ENCODE results near the gene STX18. TPM values are rescaled to one million over a fixed set of nuclear protein-coding genes. Genes with fewer than 3 reads are reported as not detected.
A peak's percentile ranks its signal among the peaks of the same experiment; 100 is the strongest.

The STX18 gene
- total and polyA plus RNA-seq, 11 donors = 10.1 to 26.1 (median 18.0) TPM

DNA sequence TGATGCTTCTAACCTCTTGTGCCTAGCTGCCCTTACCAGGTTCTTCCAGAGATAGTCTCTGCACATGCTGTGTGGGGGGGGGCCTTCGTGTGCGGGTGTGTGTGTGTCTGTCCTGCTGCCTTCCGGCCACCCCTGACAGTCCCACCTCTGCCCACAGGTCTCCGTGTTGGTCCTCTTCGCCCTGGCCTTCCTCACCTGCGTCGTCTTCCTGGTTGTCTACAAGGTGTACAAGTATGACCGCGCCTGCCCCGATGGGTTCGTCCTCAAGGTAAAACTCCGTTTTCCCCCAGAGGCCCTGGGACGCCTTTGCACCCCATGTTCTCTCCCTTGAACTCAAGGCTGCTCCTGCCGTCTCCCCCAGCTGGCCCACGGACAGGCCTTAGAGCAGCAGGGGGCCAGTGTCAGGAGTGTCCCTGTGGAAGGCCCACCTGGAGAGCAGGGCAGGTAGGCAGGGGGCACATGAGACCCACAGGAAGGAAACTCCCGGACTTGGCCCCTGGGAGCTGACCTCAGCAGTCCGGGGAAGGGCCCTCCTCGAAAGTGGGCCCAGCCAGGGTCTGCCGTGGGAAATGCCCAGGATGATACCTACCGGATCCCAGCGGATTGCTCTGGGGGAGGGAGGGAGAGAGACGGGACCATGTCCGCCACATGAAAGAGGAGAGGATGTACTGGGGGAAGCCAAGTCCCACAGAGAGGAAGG is 132.3 kb downstream of the STX18 start:
- Histone ChIP-seq H3K27me3 (peaks cover 0 to 22% (median 0%) of the 10 kb centered on the region in 9 donors), H3K4me1 (no peaks in the 10 kb centered on the region), H3K36me3 (no peaks in the 10 kb centered on the region), H3K4me3 (no peak overlapping the region), H3K9me3 (no peaks in the 10 kb centered on the region), H3K27ac (no peak overlapping the region)
- intact Hi-C loops (cut with DNase I) = no loop called here
- WGBS, 4 donors = 84 to 87% (median 85%) methylated on average over 23 of the region's 23 CpGs
- ATAC-seq (no peak), DNase-seq (peak in 2 of 5 donors; percentile 17 to 33)
- TF ChIP-seq POLR2A (IDR thresholded peaks at IDR 0.05) (no peak), CTCF (IDR thresholded peaks at IDR 0.05) (no peak)

GRCh38 chr4:4408576-4409335 is 133.1 kb downstream of the STX18 start:
- Histone ChIP-seq H3K4me3 (no peak overlapping the region), H3K9me3 (no peaks in the 10 kb centered on the region), H3K36me3 (no peaks in the 10 kb centered on the region), H3K27me3 (peaks cover 0 to 31% (median 0%) of the 10 kb centered on the region in 9 donors), H3K27ac (no peak overlapping the region), H3K4me1 (no peaks in the 10 kb centered on the region)
- DNase-seq (peak in 1 of 5 donors; percentile 7), ATAC-seq (no peak)
- intact Hi-C loops (cut with DNase I) = no loop called here
- TF ChIP-seq POLR2A (IDR thresholded peaks at IDR 0.05) (no peak), CTCF (IDR thresholded peaks at IDR 0.05) (no peak)
- 72 to 80% (median 77%) methylated on average over 13 to 23 of the region's 23 CpGs for WGBS, 4 donors

- Histone ChIP-seq H3K4me3 (no peak overlapping the region), H3K9me3 (no peaks in the 10 kb centered on the region), H3K36me3 (no peaks in the 10 kb centered on the region), H3K27ac (no peak overlapping the region), H3K27me3 (peaks cover 0 to 32% (median 0%) of the 10 kb centered on the region in 9 donors), H3K4me1 (no peaks in the 10 kb centered on the region)
- 73 to 82% (median 78%) methylated on average over 12 to 13 of the region's 13 CpGs for WGBS, 4 donors
- ATAC-seq = no peak
- TF ChIP-seq CTCF (IDR thresholded peaks at IDR 0.05) = no peak
- TF ChIP-seq POLR2A (IDR thresholded peaks at IDR 0.05) = no peak
- DNase-seq = no peak
- intact Hi-C loops (cut with DNase I) = no loop called here
Observed at GRCh38 chr4:4408132-4408523, 133.7 kb downstream of the STX18 start.
